Activated naive CD8-positive, alpha-beta T cell treated with anti-CD3 and anti-CD28 coated beads, Interleukin-2, amount 50 U/mL, for 16 hours (primary cell): ENCODE measurements around the gene RINT1.
"Not testable (repeated sequence)": the region's sequence is repeated elsewhere in the genome, so short reads cannot be mapped to it uniquely, and the experiment has no call there.

ENCODE experiments used
- DNase-seq: peaks from one replicate; pipeline ENCODE4 v3.0.0-alpha.2; 2020; ENCODE audit warnings: low read depth, low spot score

Gene RINT1

GRCh38 chr7:105531792-105532671, at the start of gene RINT1:
TSS of gene RINT1 (plus strand) at chr7:105532201. CDS start at chr7:105532316, 115 bp downstream.
- peak; percentile 77 for DNase-seq

DNA sequence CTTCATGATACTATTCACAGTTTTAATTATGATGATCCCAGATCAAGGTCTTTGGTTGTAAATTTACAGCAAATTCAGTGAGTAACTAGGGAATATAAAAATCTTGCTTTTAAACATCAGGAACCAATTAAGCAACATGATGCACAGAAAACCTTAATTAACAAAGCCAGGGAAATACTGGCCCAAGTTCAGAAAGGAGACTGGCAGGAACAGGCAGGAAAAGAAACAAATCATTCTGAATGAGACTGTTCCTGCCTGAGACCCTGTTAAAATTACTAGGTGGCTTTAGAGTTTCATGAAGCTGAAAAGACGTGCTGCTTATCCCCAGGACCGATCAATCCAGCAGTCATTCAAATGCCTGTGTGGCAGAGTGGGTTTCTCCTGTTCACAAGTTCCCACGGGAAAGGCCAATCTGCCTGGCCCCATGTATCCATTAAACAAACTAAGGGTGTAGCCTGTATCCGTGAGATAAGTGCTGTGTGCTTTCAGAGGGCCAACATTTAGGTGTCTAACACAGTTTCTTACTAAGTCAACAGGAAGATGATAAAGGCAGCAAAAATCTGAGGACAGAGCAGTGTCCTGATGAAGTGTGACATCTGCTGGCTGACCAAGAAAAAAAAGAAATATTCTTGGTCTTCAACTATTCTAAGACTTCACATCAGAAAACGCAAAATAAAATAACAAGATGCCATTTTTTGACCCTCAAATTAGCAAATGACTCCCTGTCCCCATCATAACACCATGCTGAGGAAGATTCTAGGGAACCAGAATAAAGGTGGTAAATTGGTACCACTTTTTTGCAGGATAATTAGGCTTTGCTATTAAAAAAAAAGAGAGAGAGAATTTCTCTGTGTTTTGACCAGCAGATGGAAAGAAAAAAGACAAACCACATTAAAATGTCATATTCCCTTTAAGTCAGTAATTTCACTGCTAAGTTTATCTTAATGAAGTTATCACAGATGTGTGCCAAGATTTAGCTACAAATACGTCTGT, 44.1 kb upstream of the RINT1 start:
- DNase-seq: no peak

GRCh38 chr7:105489409-105489808, 42.6 kb upstream of the RINT1 start:
- no peak for DNase-seq

GRCh38 chr7:105493196-105493922, 38.6 kb upstream of the RINT1 start:
- DNase-seq: no peak

DNA sequence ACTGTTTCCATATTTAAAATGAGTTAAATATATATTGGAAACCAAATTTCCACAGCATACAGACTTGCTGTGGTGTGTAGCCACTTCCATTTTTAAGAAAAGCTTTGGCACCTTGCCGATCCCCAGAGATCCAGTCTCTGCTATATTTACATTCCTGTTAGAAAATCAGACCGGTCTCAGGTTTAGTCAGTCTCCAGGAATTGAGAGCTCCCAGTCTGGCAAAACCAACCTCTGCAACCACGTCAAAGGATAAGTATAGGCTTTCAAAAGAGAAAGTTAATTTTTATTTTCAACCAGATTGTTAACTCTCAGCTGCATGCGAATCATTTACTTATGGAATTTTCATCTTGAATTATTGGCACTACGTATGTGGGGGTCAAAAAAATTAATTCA, 38.1 kb upstream of the RINT1 start:
- DNase-seq: no peak

DNA sequence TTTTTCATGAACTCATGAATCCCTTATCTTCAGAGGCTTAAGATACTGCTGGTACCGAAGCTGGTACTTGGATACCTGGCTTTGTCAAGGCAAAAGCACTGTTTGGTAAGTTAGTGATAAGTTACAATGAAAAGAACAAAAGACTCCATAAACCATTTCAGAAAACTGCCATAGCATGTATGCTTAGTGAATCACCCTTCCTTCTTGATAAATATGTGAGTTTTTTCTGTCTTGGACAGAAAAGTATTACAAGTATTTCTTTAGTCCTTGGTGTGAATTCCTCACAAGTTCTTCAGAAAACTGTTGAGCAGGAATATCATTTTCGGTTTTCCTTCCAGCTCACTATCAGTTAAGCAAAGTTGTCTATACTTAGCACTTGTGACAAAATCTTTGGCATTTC, 35.5 kb upstream of the RINT1 start:
- DNase-seq: no peak

GRCh38 chr7:105497016-105497415, 35.0 kb upstream of the RINT1 start:
- DNase-seq: no peak

- DNase-seq: no peak
Measured at GRCh38 chr7:105502173-105502572, 29.8 kb upstream of the RINT1 start.

DNA sequence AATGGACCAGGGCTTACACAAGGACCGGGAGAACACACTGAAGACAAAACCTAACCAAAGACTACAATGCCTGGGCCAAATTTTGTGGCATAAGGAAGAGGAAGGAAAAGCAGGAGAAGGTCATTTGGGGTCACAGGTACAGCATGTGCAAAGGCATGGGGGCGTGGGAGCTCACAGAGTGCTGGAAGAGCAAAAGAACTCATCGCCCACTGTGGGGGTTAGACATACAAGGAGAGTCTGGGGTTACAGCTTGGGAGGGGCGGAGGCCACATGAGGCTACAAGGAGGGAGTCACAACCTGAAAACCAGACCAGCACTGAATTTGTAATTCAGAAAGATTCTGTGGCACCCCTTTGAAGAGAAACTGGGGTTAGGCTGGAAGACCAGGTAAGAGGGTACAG, 19.6 kb upstream of the RINT1 start:
- no peak for DNase-seq

DNA sequence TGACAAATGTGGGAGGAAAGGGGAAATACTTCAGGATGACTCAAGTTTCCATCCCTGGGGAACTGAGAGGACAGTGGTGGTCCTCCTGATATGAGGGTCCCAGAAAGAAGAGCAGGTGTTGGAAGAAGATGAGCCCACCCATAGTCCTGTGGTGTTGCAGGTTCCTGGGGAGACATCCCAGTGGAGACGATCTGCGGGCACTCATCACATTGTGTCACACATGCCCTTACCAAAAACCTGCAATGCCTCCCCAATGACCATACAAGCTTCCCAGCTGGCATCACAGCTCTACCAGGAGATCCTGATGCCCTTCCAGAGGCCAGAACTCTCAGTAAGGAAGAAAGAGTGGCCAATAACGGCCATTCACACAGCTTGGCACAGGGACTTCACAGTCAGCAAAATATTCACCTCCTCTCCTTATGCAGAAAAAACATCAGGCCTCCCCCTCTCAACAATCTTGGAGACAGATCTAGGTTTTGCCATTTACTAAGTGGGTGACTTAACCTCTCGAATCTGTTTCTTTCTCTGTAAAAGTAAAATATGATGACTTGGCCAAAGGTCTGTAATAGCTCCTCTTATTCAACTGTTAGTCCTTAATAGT, 19.0 kb upstream of the RINT1 start:
- DNase-seq: no peak

DNA sequence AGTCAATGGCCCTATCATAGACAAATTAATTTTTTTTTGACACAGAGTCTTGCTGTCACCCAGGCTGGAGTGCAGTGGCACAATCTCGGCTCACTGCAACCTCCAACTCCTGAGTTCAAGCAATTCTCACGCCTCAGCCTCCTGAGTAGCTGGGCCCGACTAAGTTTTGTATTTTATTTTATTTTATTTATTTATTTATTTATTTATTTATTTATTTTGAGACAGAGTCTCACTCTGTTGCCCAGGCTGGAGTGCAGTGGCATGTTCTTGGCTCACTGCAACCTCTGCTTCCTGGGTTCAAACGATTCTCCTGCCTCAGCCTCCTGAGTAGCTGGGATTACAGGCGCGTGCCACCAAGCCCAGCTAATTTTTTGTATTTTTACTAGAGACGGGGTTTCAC, 16.4 kb upstream of the RINT1 start:
- not testable (repeated sequence) for DNase-seq

DNA sequence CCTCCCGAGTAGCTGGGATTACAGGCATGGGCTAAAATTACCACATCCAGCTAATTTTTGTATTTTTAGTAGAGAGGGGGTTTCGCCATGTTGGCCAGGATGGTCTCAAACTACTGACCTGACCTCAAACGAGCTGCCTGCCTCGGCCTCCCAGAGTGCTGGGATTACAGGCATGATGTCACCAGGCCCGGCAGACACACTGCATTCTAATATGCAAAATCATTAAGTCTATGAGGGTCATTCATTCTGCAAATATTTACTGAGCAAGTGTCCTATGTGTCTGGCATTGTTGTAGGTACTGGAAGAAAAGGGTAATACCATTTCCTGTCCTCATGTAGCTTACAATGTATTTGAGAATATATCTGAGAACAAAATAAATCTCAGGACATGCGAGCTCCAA, 12.6 kb upstream of the RINT1 start:
- DNase-seq: no peak

DNA sequence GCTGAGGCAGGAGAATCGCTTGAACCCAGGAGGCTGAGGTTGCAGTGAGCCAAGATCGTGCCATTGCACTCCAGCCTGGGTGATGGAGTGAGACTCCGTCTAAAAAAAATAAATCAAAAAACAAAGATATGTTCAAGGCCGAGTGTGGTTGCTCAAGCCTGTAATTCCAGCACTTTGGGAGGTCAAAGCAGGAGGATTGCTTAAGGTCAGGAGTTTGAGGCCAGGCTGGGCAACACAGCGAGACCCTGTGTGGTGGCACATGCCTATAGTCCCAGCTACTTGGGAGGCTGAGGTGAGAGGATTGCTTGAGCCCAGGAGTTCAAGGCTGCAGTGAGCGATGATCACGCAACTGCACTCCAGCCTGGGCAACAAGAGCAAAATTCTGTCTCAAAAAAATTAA, 11.4 kb upstream of the RINT1 start:
- not testable (repeated sequence) for DNase-seq

GRCh38 chr7:105521027-105521716, 10.8 kb upstream of the RINT1 start:
- DNase-seq: no peak

- DNase-seq: peak; percentile 45
Measured at GRCh38 chr7:105521717-105522463, 10.1 kb upstream of the RINT1 start, which contains the start of gene PUS7. TSS of gene PUS7 (minus strand) at chr7:105522271. CDS start at chr7:105508512, 13,759 bp downstream.

DNA sequence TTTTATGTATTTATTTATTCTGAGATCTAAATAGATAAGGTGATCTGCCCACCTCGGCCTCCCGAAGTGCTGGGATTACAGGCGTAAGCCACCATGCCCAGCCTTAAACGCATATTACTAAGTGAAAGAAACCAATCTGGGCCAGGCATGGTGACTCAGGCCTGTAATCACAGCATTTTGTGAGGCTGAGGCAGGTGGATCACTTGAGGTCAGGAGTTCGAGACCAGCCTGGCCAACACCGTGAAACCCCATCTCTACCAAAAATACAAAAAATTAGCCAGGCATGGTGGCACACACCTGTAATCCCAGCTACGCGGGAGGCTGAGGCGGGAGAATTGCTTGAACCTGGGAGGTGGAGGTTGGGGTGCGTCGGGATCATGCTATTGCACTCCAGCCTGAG, 7.6 kb upstream of the RINT1 start:
- DNase-seq: not testable (repeated sequence)

- DNase-seq: no peak
Measured at GRCh38 chr7:105524840-105525239, 7.2 kb upstream of the RINT1 start.

DNA sequence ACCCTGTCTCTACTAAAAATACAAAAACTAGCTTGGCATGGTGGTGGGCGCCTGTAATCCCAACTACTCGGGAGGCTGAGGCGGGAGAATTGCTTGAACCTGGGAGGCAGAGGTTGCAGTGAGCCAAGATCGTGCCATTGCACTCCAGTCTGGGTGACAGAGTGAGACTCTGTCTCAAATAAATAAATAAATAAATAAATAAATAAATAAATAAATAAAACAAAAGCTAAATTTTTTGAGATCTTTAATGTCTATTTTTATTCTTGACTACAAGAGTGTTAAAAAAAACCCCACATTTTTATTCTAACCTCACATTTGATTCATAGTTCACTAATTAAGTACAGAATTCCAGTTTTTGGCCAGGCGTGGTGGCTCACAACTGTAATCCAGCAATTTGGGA, 4.3 kb upstream of the RINT1 start:
- DNase-seq: not testable (repeated sequence)

DNA sequence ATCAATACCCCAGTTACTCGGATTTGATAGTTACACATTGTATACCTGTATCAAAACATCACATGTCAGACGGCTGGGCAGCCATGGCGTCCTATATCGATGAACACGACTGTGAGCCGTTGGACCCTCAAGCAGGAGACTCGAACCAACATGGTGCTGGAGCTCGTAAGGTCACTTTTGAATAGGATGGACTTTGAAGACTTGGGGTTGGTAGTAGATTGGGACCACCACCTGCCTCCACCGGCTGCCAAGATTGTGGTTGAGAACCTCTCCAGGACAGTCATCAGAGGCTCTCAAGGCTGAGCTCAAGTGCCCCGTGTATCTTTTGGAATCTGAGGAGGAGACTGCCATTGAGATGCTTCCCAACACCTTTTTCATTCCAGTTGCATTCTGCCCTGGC, 1.9 kb upstream of the RINT1 start:
- no peak for DNase-seq

DNA sequence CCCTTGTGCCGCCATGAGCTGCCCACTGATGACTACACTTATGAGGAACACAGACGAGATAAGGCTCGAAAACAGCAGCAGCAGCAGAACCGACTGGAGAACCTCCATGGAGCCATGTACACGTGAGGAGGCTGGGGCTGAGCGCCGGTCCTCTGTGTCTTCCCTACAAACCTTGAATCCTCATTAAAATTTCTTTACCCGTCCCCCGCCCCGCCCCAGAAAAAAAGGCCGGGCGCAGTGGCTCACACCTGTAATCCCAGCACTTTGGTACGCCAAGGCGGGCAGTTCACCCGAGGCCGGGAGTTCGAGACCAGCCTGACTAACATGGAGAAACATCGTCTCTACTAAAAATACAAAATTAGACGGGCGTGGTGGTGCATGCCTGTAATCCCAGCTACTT, 1.5 kb upstream of the RINT1 start:
- no peak for DNase-seq
